ENCODE results near the gene CLSTN2. TPM values are rescaled to one million over a fixed set of nuclear protein-coding genes. Genes with fewer than 3 reads are reported as not detected.
A peak's percentile ranks its signal among the peaks of the same experiment; 100 is the strongest.

CLSTN2 gene
- total RNA-seq, 1 experiment from 2014 or later: 0.84 TPM

- no peak for DNase-seq (ENCODE audit: low read depth)
These were observed 441.3 kb downstream of the CLSTN2 start for GRCh38 chr3:140376136-140376889.

GRCh38 chr3:140377644-140378043 lies 442.7 kb downstream of the CLSTN2 start:
- no peak for DNase-seq (ENCODE audit: low read depth)

GRCh38 chr3:140378571-140379340 lies 443.8 kb downstream of the CLSTN2 start:
- peak; percentile 43 for DNase-seq (ENCODE audit: low read depth)

- no peak for DNase-seq (ENCODE audit: low read depth)
These were observed 449.2 kb downstream of the CLSTN2 start for GRCh38 chr3:140384028-140384771.

- DNase-seq (ENCODE audit: low read depth): no peak
These were observed 449.9 kb downstream of the CLSTN2 start for GRCh38 chr3:140384876-140385275.

GRCh38 chr3:140386357-140387100 lies 451.5 kb downstream of the CLSTN2 start:
- DNase-seq (ENCODE audit: low read depth): no peak

- DNase-seq (ENCODE audit: low read depth): no peak
These were observed 452.3 kb downstream of the CLSTN2 start for GRCh38 chr3:140387244-140387643.

GRCh38 chr3:140388202-140388922 lies 453.4 kb downstream of the CLSTN2 start:
- no peak for DNase-seq (ENCODE audit: low read depth)

GRCh38 chr3:140391061-140391460 lies 456.1 kb downstream of the CLSTN2 start:
- DNase-seq (ENCODE audit: low read depth): no peak

- DNase-seq (ENCODE audit: low read depth): no peak
These were observed 459.6 kb downstream of the CLSTN2 start for GRCh38 chr3:140394488-140395133.

GRCh38 chr3:140395134-140396075 lies 460.4 kb downstream of the CLSTN2 start:
- peak; percentile 61 for DNase-seq (ENCODE audit: low read depth)

GRCh38 chr3:140396110-140396509 lies 461.1 kb downstream of the CLSTN2 start:
- DNase-seq (ENCODE audit: low read depth): no peak

- DNase-seq (ENCODE audit: low read depth): no peak
These were observed 462.9 kb downstream of the CLSTN2 start for GRCh38 chr3:140397847-140398246.

GRCh38 chr3:140398387-140398786 lies 463.4 kb downstream of the CLSTN2 start:
- no peak for DNase-seq (ENCODE audit: low read depth)

GRCh38 chr3:140399871-140400270 lies 464.9 kb downstream of the CLSTN2 start:
- no peak for DNase-seq (ENCODE audit: low read depth)

GRCh38 chr3:140403079-140403478 lies 468.1 kb downstream of the CLSTN2 start:
- no peak for DNase-seq (ENCODE audit: low read depth)

- DNase-seq (ENCODE audit: low read depth): no peak
These were observed 468.6 kb downstream of the CLSTN2 start for GRCh38 chr3:140403608-140404007.

- DNase-seq (ENCODE audit: low read depth): no peak
These were observed 471.7 kb downstream of the CLSTN2 start for GRCh38 chr3:140406655-140407054.

GRCh38 chr3:140408252-140408651 lies 473.3 kb downstream of the CLSTN2 start:
- no peak for DNase-seq (ENCODE audit: low read depth)

Data from RPMI7951 (cell line).